ENCODE data around the gene UNK. TPM values are rescaled to one million over a fixed set of nuclear protein-coding genes. Genes with fewer than 3 reads are reported as not detected.

The UNK gene
- total and polyA plus RNA-seq, 9 of the 15 experiments (the other 6 are each of a cell fraction or from before 2014, with no cell fraction given), result 12.8 to 38.6 (median 24.8) TPM

DNA sequence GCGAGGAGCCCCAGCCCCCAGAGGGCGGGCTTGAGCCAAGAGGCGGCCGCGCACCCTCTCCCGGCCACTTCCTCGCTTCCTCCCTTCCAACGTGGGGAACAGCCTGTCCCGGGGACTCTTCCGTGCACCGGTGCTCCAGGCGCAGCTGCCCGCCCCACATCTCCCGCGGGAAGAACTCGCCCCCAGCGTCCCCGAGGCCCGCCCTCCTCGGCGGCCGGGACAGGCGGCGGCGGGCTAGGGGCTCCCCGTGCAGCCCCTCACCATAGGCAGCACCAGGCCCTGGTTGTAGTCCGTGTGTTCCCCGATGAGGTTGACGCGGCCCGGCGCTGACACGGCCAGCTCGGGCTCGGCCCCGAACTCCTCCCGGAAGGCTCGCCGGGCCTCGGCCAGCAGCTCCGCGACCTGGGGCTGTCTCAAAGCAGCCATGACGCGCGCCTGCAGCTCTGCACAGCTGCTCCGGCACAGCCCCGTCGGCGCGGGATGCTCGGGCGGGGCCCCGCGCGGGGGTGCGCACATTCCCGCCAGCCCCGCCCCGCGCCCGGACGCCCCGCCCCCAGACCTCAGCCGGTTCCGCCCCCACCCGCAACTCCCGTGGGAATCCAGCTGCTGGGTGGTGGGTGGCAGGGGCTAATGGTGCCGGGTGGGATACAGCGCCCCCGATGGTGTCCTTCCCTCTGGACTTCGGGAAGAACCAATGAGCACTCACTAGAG lies 19.7 kb upstream of the UNK start, which contains the start of gene GALK1 (continued):
- TF ChIP-seq GABPA (tag; conservative IDR thresholded peaks at IDR 0.05; ENCODE audit: low read depth) (no peak; the same call in 1 of the 2 replicates), POLR2G (IDR thresholded peaks at IDR 0.05; ENCODE audit: low read depth, low read length) (peak; percentile 75), HSF4 (CRISPR knock-in tag; IDR thresholded peaks at IDR 0.05; ENCODE audit: borderline replicate concordance) (no peak), RBM14 (IDR thresholded peaks at IDR 0.05; ENCODE audit: borderline replicate concordance, insufficient read depth, low read depth, low read length) (0 out of 2 replicates have a peak, but pooled peaks have one; percentile 85), ASH1L (IDR thresholded peaks at IDR 0.05; ENCODE audit: borderline replicate concordance, low read depth, partially characterized antibody) (no peak), ZNF282 (CRISPR knock-in tag; IDR thresholded peaks at IDR 0.05) (no peak), CSDE1 (IDR thresholded peaks at IDR 0.05) (no peak), SMAD3 (CRISPR knock-in tag; conservative IDR thresholded peaks at IDR 0.05) (no peak), ETV1 (tag; conservative IDR thresholded peaks at IDR 0.05; ENCODE audit: low read depth) (no peak), RBM34 (IDR thresholded peaks at IDR 0.05; ENCODE audit: borderline replicate concordance, insufficient read depth, low read length) (no peak), SP1 (CRISPR knock-in tag; IDR thresholded peaks at IDR 0.05) (peak; percentile 83), RFX5 (IDR thresholded peaks at IDR 0.05; ENCODE audit: low read depth, low read length) (no peak), ZNF212 (CRISPR knock-in tag; IDR thresholded peaks at IDR 0.05) (no peak), SRSF3 (IDR thresholded peaks at IDR 0.05; ENCODE audit: insufficient read depth, low read length) (no peak), ZEB2 (IDR thresholded peaks at IDR 0.05) (no peak), CHD4 (IDR thresholded peaks at IDR 0.05; ENCODE audit: insufficient read depth, insufficient replicate concordance, low read depth, low read length, poor library complexity, severe bottlenecking) (no peak)
- TF ChIP-seq, protein P1, sequence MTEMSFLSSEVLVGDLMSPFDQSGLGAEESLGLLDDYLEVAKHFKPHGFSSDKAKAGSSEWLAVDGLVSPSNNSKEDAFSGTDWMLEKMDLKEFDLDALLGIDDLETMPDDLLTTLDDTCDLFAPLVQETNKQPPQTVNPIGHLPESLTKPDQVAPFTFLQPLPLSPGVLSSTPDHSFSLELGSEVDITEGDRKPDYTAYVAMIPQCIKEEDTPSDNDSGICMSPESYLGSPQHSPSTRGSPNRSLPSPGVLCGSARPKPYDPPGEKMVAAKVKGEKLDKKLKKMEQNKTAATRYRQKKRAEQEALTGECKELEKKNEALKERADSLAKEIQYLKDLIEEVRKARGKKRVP (CRISPR knock-in tag; IDR thresholded peaks at IDR 0.05), result no peak
- TF ChIP-seq, protein P2, sequence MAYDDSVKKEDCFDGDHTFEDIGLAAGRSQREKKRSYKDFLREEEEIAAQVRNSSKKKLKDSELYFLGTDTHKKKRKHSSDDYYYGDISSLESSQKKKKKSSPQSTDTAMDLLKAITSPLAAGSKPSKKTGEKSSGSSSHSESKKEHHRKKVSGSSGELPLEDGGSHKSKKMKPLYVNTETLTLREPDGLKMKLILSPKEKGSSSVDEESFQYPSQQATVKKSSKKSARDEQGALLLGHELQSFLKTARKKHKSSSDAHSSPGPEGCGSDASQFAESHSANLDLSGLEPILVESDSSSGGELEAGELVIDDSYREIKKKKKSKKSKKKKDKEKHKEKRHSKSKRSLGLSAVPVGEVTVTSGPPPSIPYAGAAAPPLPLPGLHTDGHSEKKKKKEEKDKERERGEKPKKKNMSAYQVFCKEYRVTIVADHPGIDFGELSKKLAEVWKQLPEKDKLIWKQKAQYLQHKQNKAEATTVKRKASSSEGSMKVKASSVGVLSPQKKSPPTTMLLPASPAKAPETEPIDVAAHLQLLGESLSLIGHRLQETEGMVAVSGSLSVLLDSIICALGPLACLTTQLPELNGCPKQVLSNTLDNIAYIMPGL (CRISPR knock-in tag; IDR thresholded peaks at IDR 0.05), result no peak; the same call in 1 of the 2 replicates
- TF ChIP-seq, protein P3, sequence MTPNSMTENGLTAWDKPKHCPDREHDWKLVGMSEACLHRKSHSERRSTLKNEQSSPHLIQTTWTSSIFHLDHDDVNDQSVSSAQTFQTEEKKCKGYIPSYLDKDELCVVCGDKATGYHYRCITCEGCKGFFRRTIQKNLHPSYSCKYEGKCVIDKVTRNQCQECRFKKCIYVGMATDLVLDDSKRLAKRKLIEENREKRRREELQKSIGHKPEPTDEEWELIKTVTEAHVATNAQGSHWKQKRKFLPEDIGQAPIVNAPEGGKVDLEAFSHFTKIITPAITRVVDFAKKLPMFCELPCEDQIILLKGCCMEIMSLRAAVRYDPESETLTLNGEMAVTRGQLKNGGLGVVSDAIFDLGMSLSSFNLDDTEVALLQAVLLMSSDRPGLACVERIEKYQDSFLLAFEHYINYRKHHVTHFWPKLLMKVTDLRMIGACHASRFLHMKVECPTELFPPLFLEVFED (CRISPR knock-in tag; conservative IDR thresholded peaks at IDR 0.05), result no peak
- TF ChIP-seq, protein P4, sequence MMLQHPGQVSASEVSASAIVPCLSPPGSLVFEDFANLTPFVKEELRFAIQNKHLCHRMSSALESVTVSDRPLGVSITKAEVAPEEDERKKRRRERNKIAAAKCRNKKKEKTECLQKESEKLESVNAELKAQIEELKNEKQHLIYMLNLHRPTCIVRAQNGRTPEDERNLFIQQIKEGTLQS (IDR thresholded peaks at IDR 0.05), result no peak
- TF ChIP-seq, protein P4 (CRISPR knock-in tag; conservative IDR thresholded peaks at IDR 0.05), result no peak
